Spleen (tissue), 11 donors: ENCODE measurements around the gene PCDH8. TPM values are rescaled to one million over a fixed set of nuclear protein-coding genes. Genes with fewer than 3 reads are reported as not detected.

Experiments
- microRNA-seq, 3 donors: library from miRNA; unstranded; fragments of <30 nt; microRNA quantifications; one replicate each; pipeline versions ENCODE4 to v1.1.0, GENCODE V29; 2019 to 2020
- polyA plus RNA-seq, 3 donors: library from polyadenylated mRNA; stranded (reverse); fragments of 200-250 nt; gene quantifications; one replicate each; pipeline ENCODE4 v1.2.1, GENCODE V29; 2013
- small RNA-seq, 4 donors: library from RNA; depleted of rRNA; stranded (forward); fragments of <200 nt; gene quantifications; one replicate each; pipeline ENCODE3, GENCODE V24; 2016
- total RNA-seq, 7 donors: library from RNA; depleted of rRNA in 3 of 7; stranded (reverse); fragments of >200 nt in 3 of 7; fragmentation: NEBNext Ultra II Directional in 4 of 7; extraction: Animal tissue kit (Norgen Biotek cat#: 25700) in 4 of 7; gene quantifications; one replicate each; pipeline versions ENCODE4 v1.1.0 to v1.2.1, GENCODE V29; 2016 to 2021
- donor health status: healthy with polysubstance abuse.
- donor health status: DM: no; HTN: no; CAD: no; lungs with moderate emphysema.
- donor health status: DM: no; HTN: no; CAD: no.
- donor health status: Bipolar disorder and iron deficiency.
- donor health status: healthy.
- donor health status: DM: no; HTN: no; CAD: no.
- donor health status: DM: yes; HTN: yes; CAD: no.

The PCDH8 gene
- total and polyA plus RNA-seq, 10 donors = not detected

Small RNA genes within 50 kb of the gene (microRNA-seq; reads per million reads assigned to microRNA genes)
- gene MIR759 = 0 reads per million in 3 donors

Small RNA genes within 50 kb of the gene (small RNA-seq; reads per million reads assigned to genes)
- gene MIR759 = 0 reads per million in 4 donors

Other genes starting within 250 kb of the PCDH8 start
- 10 to 100 TPM in 3 of 7 donors, 1 to 10 TPM in 4; 6.7 to 12.8 (median 9.4) TPM for gene HNRNPA1L2, start 206.2 kb downstream of the PCDH8 start, total RNA-seq
- 10 to 100 TPM; 15.0 to 23.2 (median 15.1) TPM for gene HNRNPA1L2, start 206.2 kb downstream of the PCDH8 start, polyA plus RNA-seq
- gene SUGT1, start 195.8 kb downstream of the PCDH8 start, total RNA-seq = 10 to 100 TPM; 24.7 to 36.9 (median 30.5) TPM
- 10 to 100 TPM; 25.2 to 28.0 (median 27.9) TPM for gene SUGT1, start 195.8 kb downstream of the PCDH8 start, polyA plus RNA-seq
- not detected for gene CNMD, start 108.8 kb downstream of the PCDH8 start, total RNA-seq
- gene CNMD, start 108.8 kb downstream of the PCDH8 start, polyA plus RNA-seq = under 1 TPM in 1 of 3 donors, not detected in 2; 0.19 TPM
- gene OLFM4, start 180.2 kb upstream of the PCDH8 start, total RNA-seq = 10 to 100 TPM in 3 of 7 donors, 1 to 10 TPM in 3, under 1 TPM in 1; 0.83 to 82.5 (median 5.4) TPM
- gene OLFM4, start 180.2 kb upstream of the PCDH8 start, polyA plus RNA-seq = 1 to 10 TPM in 2 of 3 donors, under 1 TPM in 1; 0.78 to 3.5 (median 1.8) TPM